ENCODE results near the gene TCIRG1.

- no peak for TF ChIP-seq CTCF (IDR thresholded peaks at IDR 0.05)
- no peak for TF ChIP-seq EZH2 (IDR thresholded peaks at IDR 0.05)
Observed at GRCh38 chr11:67996051-67996450, 42.8 kb upstream of the TCIRG1 start.

Measured in neural progenitor cell (in vitro differentiated cells).